A549 (cell line): ENCODE data around the gene SEC22A. TPM values are rescaled to one million over a fixed set of nuclear protein-coding genes. Genes with fewer than 3 reads are reported as not detected.
A peak's percentile ranks its signal among the peaks of the same experiment; 100 is the strongest.

Source experiments
- ATAC-seq, 2 experiments: fragments of 200-7000 bp in 1 of 2; fragments of >200 bp in 1 of 2; cut with Nextera tagmentation in 1 of 2; cut with Tn5 transposase in 1 of 2; 3 replicates each; pipeline versions ENCODE4 v1.8.0 to v1.9.1; 2018 to 2020; ENCODE audit warnings: mild to moderate bottlenecking in 1 of 2, moderate library complexity in 1 of 2
- CTCF ChIA-PET: fragments of 300-600 bp; sonication (Branson Sonifier 250); formaldehyde crosslinking; extraction: SDS; loops from one replicate; lab custom pipeline; 2021; ENCODE audit warnings: antibody characterized with exemption, inconsistent platforms; lab: Yijun Ruan, JAX
- POLR2A ChIA-PET: fragments of 350-600 bp; formaldehyde crosslinking; extraction: SDS; loops from one replicate; lab custom pipeline; 2021; ENCODE audit warnings: antibody characterized with exemption, inconsistent platforms; lab: Yijun Ruan, JAX
- DNase-seq, 2 experiments: peaks; one replicate each; pipeline versions ENCODE4 v3.0.0 to v3.0.0-alpha.2; 2011 to 2016; ENCODE audit warnings: low read depth in 1 of 2, low spot score in 1 of 2
- FAIRE-seq: peaks from 2 replicates; lab custom pipeline; 2011; peaks lifted over from hg19 to GRCh38; lab: Jason Lieb, UNC
- H3K27ac ChIP-seq, 2 experiments: fragments of >200 bp; sonication (Bioruptor Twin); formaldehyde crosslinking; 3 replicates each; pipeline ENCODE4 v1.5.1; 2016 to 2017
- H3K4me1 ChIP-seq: fragments of >200 bp; sonication (Bioruptor Twin); formaldehyde crosslinking; 3 replicates; pipeline ENCODE4 v1.6.1; 2016
- H3K4me2 ChIP-seq: fragments of >200 bp; sonication (Bioruptor Twin); formaldehyde crosslinking; 3 replicates; pipeline ENCODE4 v1.6.1; 2016
- H3K4me3 ChIP-seq: fragments of >200 bp; sonication (Bioruptor Twin); formaldehyde crosslinking; 3 replicates; pipeline ENCODE4 v1.5.1; 2016
- H3K9me3 ChIP-seq: fragments of >200 bp; sonication (Bioruptor Twin); formaldehyde crosslinking; 3 replicates; pipeline ENCODE4 v1.6.1; 2016
- BCL3 ChIP-seq: fragments of >200 bp; sonication (Bioruptor Twin); formaldehyde crosslinking; IDR thresholded peaks from 3 replicates; pipeline ENCODE4 v1.6.1; 2016
- BHLHE40 ChIP-seq: IDR thresholded peaks from 2 replicates; pipeline ENCODE4 v1.6.1; 2012; ENCODE audit warnings: low read depth, low read length, inconsistent platforms
- CBX2 ChIP-seq: fragments of 200-600 bp; sonication (generic); IDR thresholded peaks from 2 replicates; pipeline ENCODE4 v1.6.1; 2016; ENCODE audit warnings: low read depth, mild to moderate bottlenecking, borderline replicate concordance
- CBX8 ChIP-seq: fragments of 200-600 bp; sonication (generic); IDR thresholded peaks from 2 replicates; pipeline ENCODE4 v1.6.1; 2016
- CEBPB ChIP-seq, 2 experiments: fragments of >200 bp in 1 of 2; sonication (Bioruptor Twin) in 1 of 2; formaldehyde crosslinking in 1 of 2; IDR thresholded peaks; 2 replicates each; pipeline ENCODE4 v1.6.1; 2012 to 2016
- EHF ChIP-seq: fragments of 250-450 bp; sonication (Bioruptor Pico); IDR thresholded peaks from 2 replicates; pipeline ENCODE4 v1.5.0; 2020; ENCODE audit warnings: mild to moderate bottlenecking
- EHMT2 ChIP-seq: fragments of 200-600 bp; sonication (generic); IDR thresholded peaks from 2 replicates; pipeline ENCODE4 v1.6.1; 2016; ENCODE audit warnings: antibody characterized with exemption, low read depth, mild to moderate bottlenecking, moderate library complexity
- FOXS1 ChIP-seq: fragments of 250-450 bp; sonication (Bioruptor Pico); IDR thresholded peaks from 2 replicates; pipeline ENCODE4 v1.5.0; 2020; ENCODE audit warnings: mild to moderate bottlenecking, moderate library complexity
- JUN ChIP-seq, 2 experiments: fragments of >200 bp; sonication (Bioruptor Twin); formaldehyde crosslinking; IDR thresholded peaks; 2 replicates in 1 of 2; 3 replicates in 1 of 2; pipeline ENCODE4 v1.6.1; 2016 to 2017
- JUNB ChIP-seq: fragments of >200 bp; sonication (Bioruptor Twin); formaldehyde crosslinking; IDR thresholded peaks from 2 replicates; pipeline ENCODE4 v1.6.1; 2016
- KDM5A ChIP-seq: fragments of 200-600 bp; sonication (generic); IDR thresholded peaks from 2 replicates; pipeline ENCODE4 v1.6.1; 2016; ENCODE audit warnings: antibody characterized with exemption, mild to moderate bottlenecking
- MAFK ChIP-seq: fragments of 450-650 bp; IDR thresholded peaks from 2 replicates; pipeline ENCODE4 v1.6.1; 2014; ENCODE audit not compliant: partially characterized antibody
- MAX ChIP-seq: IDR thresholded peaks from 2 replicates; pipeline ENCODE4 v1.6.1; 2012
- NFE2L2 ChIP-seq: fragments of 150-350 bp; conservative IDR thresholded peaks from 2 replicates; pipeline ENCODE4 v1.6.1; 2014; ENCODE audit warnings: low read length
- NR3C1 ChIP-seq: fragments of >200 bp; sonication (Bioruptor Twin); formaldehyde crosslinking; IDR thresholded peaks from 3 replicates; pipeline ENCODE4 v1.6.1; 2017
- PBX3 ChIP-seq: IDR thresholded peaks from 2 replicates; pipeline ENCODE4 v1.6.1; 2012
- RAD21 ChIP-seq, 2 experiments: fragments of >200 bp in 1 of 2; sonication (Bioruptor Twin) in 1 of 2; formaldehyde crosslinking in 1 of 2; IDR thresholded peaks in 1 of 2; conservative IDR thresholded peaks in 1 of 2; 2 replicates in 1 of 2; 3 replicates in 1 of 2; pipeline ENCODE4 v1.6.1; 2012 to 2018; ENCODE audit warnings: inconsistent platforms in 1 of 2
- RARB ChIP-seq: fragments of 250-450 bp; sonication (Bioruptor Pico); IDR thresholded peaks from 2 replicates; pipeline ENCODE4 v1.8.0; 2021; ENCODE audit warnings: mild to moderate bottlenecking, moderate library complexity
- REST ChIP-seq: fragments of 200-600 bp; sonication (generic); IDR thresholded peaks from 2 replicates; pipeline ENCODE4 v1.6.1; 2016; ENCODE audit warnings: antibody characterized with exemption, mild to moderate bottlenecking, moderate library complexity
- RFX5 ChIP-seq: fragments of 450-650 bp; IDR thresholded peaks from 2 replicates; pipeline ENCODE4 v1.7.1; 2014; ENCODE audit warnings: antibody characterized with exemption, mild to moderate bottlenecking, moderate library complexity
- RNF2 ChIP-seq: fragments of 200-600 bp; sonication (generic); IDR thresholded peaks from 2 replicates; pipeline ENCODE4 v1.6.1; 2016; ENCODE audit warnings: low read depth, mild to moderate bottlenecking, antibody characterized with exemption, moderate library complexity, borderline replicate concordance
- ZC3H11A ChIP-seq: fragments of 450-650 bp; IDR thresholded peaks from 2 replicates; pipeline ENCODE4 v1.6.1; 2014; ENCODE audit warnings: antibody characterized with exemption, mild to moderate bottlenecking
- ZSCAN20 ChIP-seq: fragments of 250-450 bp; sonication (Bioruptor Pico); IDR thresholded peaks from 2 replicates; pipeline ENCODE4 v1.8.0; 2022; ENCODE audit warnings: mild to moderate bottlenecking, moderate library complexity
- WGBS: methylation state at CpG from one replicate; pipeline ENCODE4 v1.1.6; 2017; ENCODE audit errors: missing lambda C conversion rate; 5-methylcytosine and 5-hydroxymethylcytosine counted together
- polyA plus RNA-seq, 4 experiments: library from polyadenylated mRNA; depleted of rRNA in 3 of 4; stranded (reverse); fragments of >200 nt; fragmentation: RNase III in 1 of 4; extraction: RNeasy Plus Mini Kit Qiagen cat#74134 plus additional on column Dnase treatment in 1 of 4; gene quantifications; 2 replicates in 3 of 4; 3 replicates in 1 of 4; pipeline ENCODE4 v1.2.3, GENCODE V29; 2011 to 2017

SEC22A gene
- polyA plus RNA-seq, 2 of the 4 experiments (the other 2 are of a cell fraction), result 23.5 to 29.9 TPM

GRCh38 chr3:123168605-123169004 lies 33.1 kb upstream of the SEC22A start (continued):
- TF ChIP-seq REST (no peak), MAFK (no peak), JUN (IDR thresholded peaks at IDR 0.05) (no peak), ZC3H11A (no peak), NFE2L2 (no peak), BHLHE40 (no peak), RAD21 (conservative IDR thresholded peaks at IDR 0.05 in 1 of 2, IDR thresholded peaks at IDR 0.05 in 1 of 2) (no peak), RFX5 (no peak), NR3C1 (no peak)
- TF ChIP-seq, all 56 proteins: peak for 0

- peak overlapping the region; percentile 67 for H3K4me2 ChIP-seq
- no peak for TF ChIP-seq EHMT2
- no peak for TF ChIP-seq CBX2
- no peak for TF ChIP-seq KDM5A
- TF ChIP-seq MAX, result no peak
- no peak for TF ChIP-seq BCL3
- TF ChIP-seq NR3C1, result no peak
- TF ChIP-seq JUNB, result no peak
- TF ChIP-seq EHF (CRISPR knock-in tag), result no peak
- no peak for TF ChIP-seq PBX3
- TF ChIP-seq RARB (CRISPR knock-in tag), result no peak
- no peak for TF ChIP-seq ZSCAN20
- H3K4me3 ChIP-seq, result no peak overlapping the region
- DNase-seq (peak in 1 of 2 experiments; percentile 66), ATAC-seq (peak; percentile 90 to 91), FAIRE-seq (no peak)
- no peaks in the 10 kb centered on the region for H3K9me3 ChIP-seq
- H3K27ac ChIP-seq, result peak overlapping the region; percentile 68 to 84
- WGBS, result 11% methylated on average over 5 of the region's 5 CpGs
- CTCF ChIA-PET, result interaction anchor here (1.0 to 1.2 kb wide), 2 partner anchors 24 to 141 kb away, joined by 3 read pairs; no protein-coding TSS in a partner anchor
- POLR2A ChIA-PET, result no interaction called here
- peaks cover 21% of the 10 kb centered on the region for H3K4me1 ChIP-seq
These were observed 32.2 kb upstream of the SEC22A start for GRCh38 chr3:123169492-123169929.

GRCh38 chr3:123169930-123170329 lies 31.8 kb upstream of the SEC22A start:
- no peak for FAIRE-seq
- H3K4me1 ChIP-seq, result peaks cover 21% of the 10 kb centered on the region
- WGBS, result 44% methylated on average over 2 of the region's 2 CpGs
- H3K9me3 ChIP-seq, result no peaks in the 10 kb centered on the region
- H3K4me3 ChIP-seq, result no peak overlapping the region
- POLR2A ChIA-PET, result no interaction called here
- peak overlapping the region; percentile 67 for H3K4me2 ChIP-seq
- peak in 1 of 2 experiments; percentile 7 for DNase-seq
- peak; percentile 54 to 61; a peak in 5 of 6 replicates for ATAC-seq
- CTCF ChIA-PET, result interaction anchor here (1.0 to 1.2 kb wide), 2 partner anchors 24 to 142 kb away, joined by 3 read pairs; no protein-coding TSS in a partner anchor
- TF ChIP-seq RAD21 (conservative IDR thresholded peaks at IDR 0.05 in 1 of 2, IDR thresholded peaks at IDR 0.05 in 1 of 2) (no peak), RNF2 (no peak), FOXS1 (CRISPR knock-in tag) (no peak), RARB (CRISPR knock-in tag) (no peak), CEBPB (IDR thresholded peaks at IDR 0.05) (no peak), CBX8 (no peak)
- peak overlapping the region; percentile 68 to 84 for H3K27ac ChIP-seq
